ENCODE measurements around the gene TMOD1. TPM values are rescaled to one million over a fixed set of nuclear protein-coding genes. Genes with fewer than 3 reads are reported as not detected.

TMOD1 gene
- total RNA-seq, 3 donors from 2014 or later = 0.71 to 1.2 (median 0.96) TPM

GRCh38 chr9:97504381-97505216, 3.1 kb downstream of the TMOD1 start:
- H3K36me3 Mint-ChIP-seq (ENCODE audit: insufficient read depth) = no peaks in the 10 kb centered on the region
- no peak for ATAC-seq

GRCh38 chr9:97505845-97506244, 4.4 kb downstream of the TMOD1 start:
- ATAC-seq (no peak), DNase-seq (no peak)
- Mint-ChIP-seq H3K27me3 (ENCODE audit: low read depth) (peaks cover 8% of the 10 kb centered on the region), H3K9me3 (no peaks in the 10 kb centered on the region), H3K36me3 (ENCODE audit: insufficient read depth) (no peaks in the 10 kb centered on the region), H3K4me3 (no peak overlapping the region), H3K4me1 (ENCODE audit: low read depth) (peaks cover 19% of the 10 kb centered on the region)

More at GRCh38 chr9:97504381-97505216, 3.1 kb downstream of the TMOD1 start:
- Mint-ChIP-seq H3K27me3 (ENCODE audit: low read depth) (peaks cover 20% of the 10 kb centered on the region), H3K4me3 (no peak overlapping the region), H3K9me3 (no peaks in the 10 kb centered on the region), H3K4me1 (ENCODE audit: low read depth) (peaks cover 20% of the 10 kb centered on the region)
- DNase-seq = no peak

DNA sequence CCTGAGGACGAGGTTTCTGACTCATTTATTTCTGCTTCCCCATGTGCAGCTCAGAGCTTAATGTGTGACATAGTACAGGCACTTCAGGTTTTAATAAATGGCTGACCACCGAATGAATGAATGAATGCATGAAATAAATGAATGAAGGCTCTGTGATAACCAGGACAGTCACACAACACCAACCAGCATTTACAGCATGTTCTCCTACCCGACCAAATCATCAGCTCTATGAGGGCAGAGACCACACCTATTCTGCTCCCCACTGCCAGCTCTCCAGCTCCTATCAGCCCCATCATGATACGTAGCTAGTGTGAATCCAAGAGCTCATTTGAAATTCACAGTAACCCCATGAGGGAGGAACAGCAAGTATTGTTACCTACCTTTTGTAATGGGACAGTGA, 4.8 kb downstream of the TMOD1 start:
- DNase-seq (no peak), ATAC-seq (no peak)
- H3K9me3 Mint-ChIP-seq = no peaks in the 10 kb centered on the region
- H3K36me3 Mint-ChIP-seq (ENCODE audit: insufficient read depth) = no peaks in the 10 kb centered on the region
- H3K27me3 Mint-ChIP-seq (ENCODE audit: low read depth) = peaks cover 5% of the 10 kb centered on the region
- H3K4me1 Mint-ChIP-seq (ENCODE audit: low read depth) = peaks cover 16% of the 10 kb centered on the region
- no peak overlapping the region for H3K4me3 Mint-ChIP-seq

GRCh38 chr9:97506787-97507186, 5.3 kb downstream of the TMOD1 start:
- Mint-ChIP-seq H3K4me3 (no peak overlapping the region), H3K9me3 (no peaks in the 10 kb centered on the region), H3K36me3 (ENCODE audit: insufficient read depth) (no peaks in the 10 kb centered on the region), H3K27me3 (ENCODE audit: low read depth) (peaks cover 5% of the 10 kb centered on the region), H3K4me1 (ENCODE audit: low read depth) (peaks cover 18% of the 10 kb centered on the region)
- DNase-seq = no peak
- ATAC-seq = no peak

DNA sequence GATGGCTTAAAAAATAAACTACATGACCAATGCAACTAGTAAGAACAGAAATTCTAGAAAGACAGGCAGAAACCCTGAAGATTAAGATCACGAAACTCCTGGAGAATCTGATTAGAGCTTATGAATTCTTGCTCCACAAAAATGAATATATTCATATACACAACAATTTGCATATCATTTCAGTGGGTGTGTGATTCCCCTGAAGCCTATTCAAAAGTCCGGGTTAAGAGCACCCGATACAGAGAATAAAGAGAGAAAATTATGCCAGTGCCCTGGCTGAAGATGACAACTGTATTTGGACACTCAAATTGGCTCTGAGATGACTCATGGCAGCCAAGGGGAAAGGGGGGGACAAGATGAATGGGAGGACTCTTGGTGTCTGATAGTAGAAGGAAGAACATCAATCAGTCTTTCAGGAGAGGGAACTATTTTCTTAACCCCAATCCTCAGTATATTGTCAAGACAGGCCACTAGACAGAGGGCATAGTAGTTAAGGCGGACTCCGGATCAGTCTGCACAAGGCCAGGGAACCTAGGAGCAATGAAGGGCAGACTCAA, 6.0 kb downstream of the TMOD1 start:
- DNase-seq = no peak
- no peaks in the 10 kb centered on the region for H3K9me3 Mint-ChIP-seq
- no peaks in the 10 kb centered on the region for H3K36me3 Mint-ChIP-seq (ENCODE audit: insufficient read depth)
- peaks cover 14% of the 10 kb centered on the region for H3K4me1 Mint-ChIP-seq (ENCODE audit: low read depth)
- H3K27me3 Mint-ChIP-seq (ENCODE audit: low read depth) = peaks cover 5% of the 10 kb centered on the region
- H3K4me3 Mint-ChIP-seq = no peak overlapping the region
- no peak for ATAC-seq

- H3K27me3 Mint-ChIP-seq (ENCODE audit: low read depth) = peaks cover 5% of the 10 kb centered on the region
- H3K4me1 Mint-ChIP-seq (ENCODE audit: low read depth) = peaks cover 6% of the 10 kb centered on the region
- no peaks in the 10 kb centered on the region for H3K36me3 Mint-ChIP-seq (ENCODE audit: insufficient read depth)
- H3K9me3 Mint-ChIP-seq = no peaks in the 10 kb centered on the region
- ATAC-seq (no peak), DNase-seq (no peak)
- H3K4me3 Mint-ChIP-seq = no peak overlapping the region
Observed at GRCh38 chr9:97508852-97509251, 7.4 kb downstream of the TMOD1 start.

GRCh38 chr9:97510797-97511654, 9.6 kb downstream of the TMOD1 start:
- DNase-seq (no peak), ATAC-seq (peak; percentile 68 to 85)
- Mint-ChIP-seq H3K27me3 (ENCODE audit: low read depth) (peaks cover 7% of the 10 kb centered on the region), H3K4me1 (ENCODE audit: low read depth) (peaks cover 4% of the 10 kb centered on the region), H3K4me3 (no peak overlapping the region), H3K36me3 (ENCODE audit: insufficient read depth) (no peaks in the 10 kb centered on the region), H3K9me3 (no peaks in the 10 kb centered on the region)

GRCh38 chr9:97511655-97512427, 10.4 kb downstream of the TMOD1 start:
- H3K27me3 Mint-ChIP-seq (ENCODE audit: low read depth) = peaks cover 13% of the 10 kb centered on the region
- DNase-seq (no peak), ATAC-seq (no peak)
- H3K36me3 Mint-ChIP-seq (ENCODE audit: insufficient read depth) = no peaks in the 10 kb centered on the region
- peaks cover 4% of the 10 kb centered on the region for H3K4me1 Mint-ChIP-seq (ENCODE audit: low read depth)
- no peak overlapping the region for H3K4me3 Mint-ChIP-seq
- no peaks in the 10 kb centered on the region for H3K9me3 Mint-ChIP-seq

- H3K4me1 Mint-ChIP-seq (ENCODE audit: low read depth) = peaks cover 4% of the 10 kb centered on the region
- H3K9me3 Mint-ChIP-seq = no peaks in the 10 kb centered on the region
- no peaks in the 10 kb centered on the region for H3K36me3 Mint-ChIP-seq (ENCODE audit: insufficient read depth)
- peaks cover 21% of the 10 kb centered on the region for H3K27me3 Mint-ChIP-seq (ENCODE audit: low read depth)
- ATAC-seq (no peak), DNase-seq (no peak)
- no peak overlapping the region for H3K4me3 Mint-ChIP-seq
Observed at GRCh38 chr9:97512966-97513560, 11.6 kb downstream of the TMOD1 start.

DNA sequence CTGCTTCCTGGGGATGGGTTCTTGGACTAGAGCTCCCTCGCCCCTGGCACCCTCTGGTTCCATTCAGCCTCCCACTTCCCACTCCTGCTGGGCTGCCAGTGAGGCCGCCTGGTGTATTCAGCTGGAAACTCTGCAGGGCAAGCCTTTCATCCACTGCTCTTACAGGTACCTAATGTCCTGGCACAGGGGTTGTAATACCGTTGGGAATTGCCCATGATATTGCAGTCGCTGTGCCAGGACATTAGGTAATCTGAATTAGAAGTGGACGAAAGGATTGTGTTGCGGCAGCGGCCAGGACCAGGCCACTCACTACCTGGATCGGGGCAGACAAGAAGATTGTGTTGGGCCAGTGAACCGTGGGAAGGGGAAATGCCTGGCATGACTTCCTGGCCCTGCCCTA, 13.1 kb downstream of the TMOD1 start:
- Mint-ChIP-seq H3K9me3 (no peaks in the 10 kb centered on the region), H3K27me3 (ENCODE audit: low read depth) (peaks cover 16% of the 10 kb centered on the region), H3K4me3 (no peak overlapping the region), H3K4me1 (ENCODE audit: low read depth) (peaks cover 4% of the 10 kb centered on the region), H3K36me3 (ENCODE audit: insufficient read depth) (no peaks in the 10 kb centered on the region)
- ATAC-seq (no peak), DNase-seq (no peak)

GRCh38 chr9:97515662-97516061, 14.2 kb downstream of the TMOD1 start:
- no peaks in the 10 kb centered on the region for H3K9me3 Mint-ChIP-seq

GRCh38 chr9:97516111-97516510, 14.6 kb downstream of the TMOD1 start:
- DNase-seq (no peak), ATAC-seq (no peak)
- Mint-ChIP-seq H3K4me1 (ENCODE audit: low read depth) (peaks cover 2% of the 10 kb centered on the region), H3K27me3 (ENCODE audit: low read depth) (peaks cover 16% of the 10 kb centered on the region), H3K9me3 (no peaks in the 10 kb centered on the region), H3K4me3 (no peak overlapping the region), H3K36me3 (ENCODE audit: insufficient read depth) (no peaks in the 10 kb centered on the region)

More at GRCh38 chr9:97515662-97516061, 14.2 kb downstream of the TMOD1 start:
- Mint-ChIP-seq H3K36me3 (ENCODE audit: insufficient read depth) (no peaks in the 10 kb centered on the region), H3K4me1 (ENCODE audit: low read depth) (peaks cover 3% of the 10 kb centered on the region), H3K27me3 (ENCODE audit: low read depth) (peaks cover 16% of the 10 kb centered on the region), H3K4me3 (no peak overlapping the region)
- DNase-seq (no peak), ATAC-seq (no peak)

- ATAC-seq = no peak
- H3K4me1 Mint-ChIP-seq (ENCODE audit: low read depth) = no peaks in the 10 kb centered on the region
- no peaks in the 10 kb centered on the region for H3K36me3 Mint-ChIP-seq (ENCODE audit: insufficient read depth)
Observed at GRCh38 chr9:97517331-97518089, 16.0 kb downstream of the TMOD1 start.

More at GRCh38 chr9:97517331-97518089, 16.0 kb downstream of the TMOD1 start:
- Mint-ChIP-seq H3K27me3 (ENCODE audit: low read depth) (peaks cover 16% of the 10 kb centered on the region), H3K9me3 (no peaks in the 10 kb centered on the region), H3K4me3 (no peak overlapping the region)
- DNase-seq = no peak

Measured in activated T-cell treated with anti-CD3 and anti-CD28 coated beads, Interleukin-2, amount 50 U/mL, for 4 hours (primary cell).